Measurements from ENCODE around the gene CFAP46. TPM values are rescaled to one million over a fixed set of nuclear protein-coding genes. Genes with fewer than 3 reads are reported as not detected.
"Not testable (repeated sequence)": the region's sequence is repeated elsewhere in the genome, so short reads cannot be mapped to it uniquely, and the experiment has no call there.

The CFAP46 gene
- total RNA-seq, 1 donor from 2014 or later, result 0.09 TPM

- intact Hi-C loops (cut with micrococcal nuclease), result no loop called here
Observed at GRCh38 chr10:132979491-132980425, 37.4 kb upstream of the CFAP46 start.

GRCh38 chr10:132978542-132978941, 36.2 kb upstream of the CFAP46 start:
- intact Hi-C loops (cut with micrococcal nuclease), result no loop called here

GRCh38 chr10:132977807-132978206, 35.4 kb upstream of the CFAP46 start:
- intact Hi-C loops (cut with micrococcal nuclease), result no loop called here

DNA sequence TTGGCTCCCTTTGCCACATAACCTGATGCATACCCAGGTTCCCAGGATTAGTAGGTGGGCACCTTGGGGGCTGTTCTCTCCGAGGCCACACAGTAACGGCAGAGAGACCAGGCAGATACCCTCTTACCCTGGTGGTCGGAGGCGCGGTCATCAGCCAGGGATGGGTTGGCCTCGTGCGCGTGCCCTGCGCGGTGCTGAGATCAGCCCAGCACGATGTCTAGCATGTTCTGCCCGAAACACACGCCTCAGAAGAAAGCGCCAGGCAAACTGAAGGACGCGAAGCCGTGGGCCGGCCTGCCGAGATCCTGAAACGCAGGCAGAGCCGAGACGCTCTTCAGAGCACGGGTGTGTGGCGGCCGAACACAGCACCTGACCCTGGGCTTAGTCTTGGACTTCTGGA, 34.7 kb upstream of the CFAP46 start:
- intact Hi-C loops (cut with micrococcal nuclease), result no loop called here

DNA sequence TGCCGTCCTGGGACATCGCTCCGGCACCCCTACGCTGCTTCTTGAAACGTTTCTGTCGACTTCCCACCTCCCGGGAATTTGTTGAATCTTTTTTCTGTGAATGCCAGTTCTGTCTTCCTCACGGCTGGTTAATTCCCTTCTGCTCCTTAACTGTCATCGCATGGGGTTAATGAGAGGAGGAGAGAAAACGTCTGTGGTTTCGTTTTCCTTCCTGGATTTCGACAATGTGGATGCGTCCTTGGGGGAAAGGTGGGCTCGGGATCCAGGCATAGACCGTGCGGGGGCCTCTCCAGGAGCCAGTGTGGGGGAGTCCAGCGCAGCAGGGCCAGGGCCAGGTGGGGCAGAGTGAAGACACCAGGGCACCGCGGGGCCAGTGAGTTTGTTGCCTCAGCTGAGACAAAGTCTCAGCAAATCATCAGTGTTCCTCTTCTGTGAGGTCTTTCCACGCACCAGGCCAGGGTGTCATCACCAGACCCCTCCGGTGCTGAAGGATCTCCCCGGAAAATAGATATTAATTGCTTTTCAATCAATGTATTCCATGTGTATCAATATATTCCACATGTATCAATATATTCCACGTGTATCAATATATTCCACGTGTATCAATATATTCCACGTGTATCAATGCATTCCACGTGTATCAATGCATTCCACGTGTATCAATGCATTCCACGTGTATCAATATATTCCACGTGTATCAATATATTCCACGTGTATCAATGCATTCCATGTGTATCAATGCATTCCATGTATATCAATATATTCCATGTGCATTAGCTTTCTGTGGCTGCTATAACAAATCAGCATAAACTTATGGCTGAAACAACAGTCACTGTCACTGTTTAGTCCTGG, 33.7 kb upstream of the CFAP46 start:
- intact Hi-C loops (cut with micrococcal nuclease), result no loop called here

- intact Hi-C loops (cut with micrococcal nuclease), result no loop called here
Observed at GRCh38 chr10:132974886-132975830, 32.8 kb upstream of the CFAP46 start.

- intact Hi-C loops (cut with micrococcal nuclease), result no loop called here
Observed at GRCh38 chr10:132974249-132974796, 32.0 kb upstream of the CFAP46 start.

GRCh38 chr10:132973903-132974241, 31.5 kb upstream of the CFAP46 start:
- intact Hi-C loops (cut with micrococcal nuclease), result no loop called here

DNA sequence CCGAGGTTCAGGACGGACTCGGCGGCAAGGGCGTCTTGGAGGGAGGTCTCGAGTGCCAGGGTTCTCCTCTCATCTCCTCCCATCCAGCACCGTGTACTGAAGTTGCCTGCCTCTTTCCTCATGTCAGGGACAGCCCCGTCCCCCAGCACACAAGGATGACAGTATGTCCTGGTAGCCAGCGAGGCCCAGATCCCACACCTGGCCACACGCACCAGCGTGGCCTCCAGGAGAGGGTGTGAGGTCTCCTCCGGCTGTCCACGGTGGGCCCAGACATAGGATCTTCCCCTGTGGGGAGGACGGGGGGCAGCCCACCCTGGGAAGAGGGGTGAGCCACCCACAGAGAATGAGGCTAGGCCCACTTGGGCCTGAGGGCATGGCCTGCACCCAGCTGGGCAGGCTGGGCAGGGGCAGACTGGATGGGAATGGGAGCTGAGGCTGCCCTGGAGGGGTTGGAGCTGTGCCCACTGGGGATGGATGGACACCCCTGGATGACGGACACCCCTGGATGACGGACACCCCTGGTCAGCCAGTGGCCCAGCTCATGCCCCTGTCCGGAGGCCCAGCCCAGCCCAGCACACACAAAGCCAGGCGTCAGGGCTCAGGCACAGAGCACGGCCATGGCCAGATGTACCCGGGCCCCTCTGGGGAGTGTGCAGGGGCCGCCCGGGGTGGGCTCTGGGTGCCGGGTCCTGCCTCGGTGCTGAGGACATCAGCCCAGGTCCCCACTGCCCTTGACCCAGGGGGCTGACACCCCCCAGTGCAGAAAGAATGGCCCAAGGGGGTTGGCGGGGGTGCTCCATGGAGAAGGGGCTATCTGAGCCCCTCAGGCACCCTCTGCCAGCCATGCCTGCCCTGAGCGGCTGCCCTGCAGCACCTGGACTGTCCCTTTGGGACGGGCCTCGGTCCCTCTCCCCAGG, 30.9 kb upstream of the CFAP46 start:
- intact Hi-C loops (cut with micrococcal nuclease), result no loop called here

DNA sequence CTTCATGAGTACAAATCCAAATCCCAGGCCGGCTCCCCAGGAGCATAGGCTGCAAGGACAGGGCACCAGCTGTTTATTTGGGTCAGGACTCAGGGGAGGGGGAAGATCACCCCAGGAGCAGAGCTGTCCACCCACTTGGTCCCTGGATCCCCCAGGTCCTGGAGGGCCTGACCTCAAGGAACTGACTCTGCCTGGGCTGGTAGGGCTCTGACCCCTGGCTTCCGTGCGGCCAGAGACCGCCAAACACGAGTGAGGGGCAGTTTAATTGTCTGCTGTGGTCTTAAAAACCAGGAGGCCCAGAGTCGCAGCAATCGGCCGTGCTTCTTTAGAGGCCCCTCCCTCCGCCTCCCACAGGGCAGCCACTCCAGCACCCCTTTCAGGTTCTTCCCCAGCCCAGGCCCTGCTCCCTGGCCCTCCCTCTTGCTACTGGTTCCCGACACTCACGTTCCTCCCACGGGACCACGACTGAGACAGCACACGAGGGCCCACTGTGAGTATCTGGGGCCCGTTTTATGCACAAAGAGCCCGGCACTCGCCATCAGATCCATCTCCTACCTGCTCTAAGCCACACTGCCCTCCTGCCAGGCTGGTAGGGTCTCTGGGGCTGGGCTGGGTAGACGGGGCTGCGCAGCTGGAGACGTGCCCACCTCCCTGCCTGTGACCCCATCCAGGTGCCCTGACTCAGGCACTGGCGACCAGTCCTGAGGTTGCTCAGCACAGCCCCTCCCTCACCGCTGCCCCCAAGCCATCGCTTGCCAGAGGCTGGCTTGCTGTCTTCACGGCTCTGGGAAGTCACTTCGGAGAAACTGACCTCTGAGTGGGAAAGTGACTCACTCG, 30.0 kb upstream of the CFAP46 start:
- intact Hi-C loops (cut with micrococcal nuclease), result no loop called here

- intact Hi-C loops (cut with micrococcal nuclease), result no loop called here
Observed at GRCh38 chr10:132971448-132972148, 29.2 kb upstream of the CFAP46 start.

DNA sequence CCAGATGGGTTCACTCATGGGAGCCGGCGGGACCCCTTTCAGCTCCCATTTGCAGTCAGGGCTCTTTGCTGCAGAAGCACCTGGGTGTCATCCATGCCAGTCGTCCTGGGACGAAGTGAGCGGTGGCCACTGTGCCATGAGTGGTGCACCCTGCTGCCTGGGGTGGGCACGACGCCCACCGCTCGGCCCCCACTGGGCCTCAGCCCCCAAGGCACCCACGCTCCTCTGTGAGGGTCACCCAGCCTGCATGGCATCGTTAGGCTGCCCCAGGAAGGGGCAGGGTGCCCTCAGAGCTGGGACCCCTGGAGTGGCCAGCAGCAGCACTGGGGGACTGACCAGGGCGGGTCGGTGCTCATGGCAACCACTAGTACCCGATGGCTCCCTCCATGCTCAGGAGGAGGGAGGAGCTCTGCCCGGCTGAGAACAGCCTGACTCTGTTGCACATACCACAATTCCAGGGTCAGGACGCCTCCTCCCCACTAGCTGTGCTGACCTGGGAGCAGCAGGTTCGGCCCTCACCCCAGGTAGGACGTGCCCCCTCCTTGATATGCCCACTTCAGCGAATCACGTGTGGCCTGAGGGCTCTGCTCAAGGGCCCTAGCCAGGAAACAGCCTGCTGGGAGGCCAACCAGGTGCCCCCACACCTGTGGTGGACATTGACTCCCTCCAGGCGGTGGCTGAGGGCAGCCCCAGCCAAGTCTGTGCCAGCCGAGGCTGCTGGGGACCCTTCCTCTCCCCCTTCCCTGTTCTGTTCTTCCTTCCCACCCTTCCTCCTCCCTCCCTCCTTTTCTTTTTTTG, 28.5 kb upstream of the CFAP46 start:
- intact Hi-C loops (cut with micrococcal nuclease), result no loop called here

DNA sequence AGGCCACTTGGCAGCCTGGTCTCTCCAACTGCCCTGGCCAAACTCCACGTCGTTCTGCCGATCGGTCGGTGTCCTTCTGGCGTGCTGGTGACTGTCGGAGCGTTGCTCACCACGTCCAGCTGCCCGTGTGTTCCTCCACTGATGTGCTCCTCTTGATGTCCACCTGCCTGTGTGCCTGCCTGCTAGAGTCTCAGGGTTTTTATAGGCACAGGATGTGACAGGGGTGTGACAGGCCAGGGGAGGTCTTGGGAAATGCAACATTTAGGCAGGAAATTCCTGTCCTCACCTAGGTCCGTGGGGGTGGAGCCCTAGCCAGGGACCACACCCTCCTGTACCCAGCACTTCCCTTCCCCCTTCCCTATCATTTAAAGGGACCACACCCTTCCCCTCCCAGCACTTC, 25.2 kb upstream of the CFAP46 start:
- intact Hi-C loops (cut with micrococcal nuclease), result no loop called here

GRCh38 chr10:132965411-132966057, 23.2 kb upstream of the CFAP46 start:
- intact Hi-C loops (cut with micrococcal nuclease), result no loop called here

DNA sequence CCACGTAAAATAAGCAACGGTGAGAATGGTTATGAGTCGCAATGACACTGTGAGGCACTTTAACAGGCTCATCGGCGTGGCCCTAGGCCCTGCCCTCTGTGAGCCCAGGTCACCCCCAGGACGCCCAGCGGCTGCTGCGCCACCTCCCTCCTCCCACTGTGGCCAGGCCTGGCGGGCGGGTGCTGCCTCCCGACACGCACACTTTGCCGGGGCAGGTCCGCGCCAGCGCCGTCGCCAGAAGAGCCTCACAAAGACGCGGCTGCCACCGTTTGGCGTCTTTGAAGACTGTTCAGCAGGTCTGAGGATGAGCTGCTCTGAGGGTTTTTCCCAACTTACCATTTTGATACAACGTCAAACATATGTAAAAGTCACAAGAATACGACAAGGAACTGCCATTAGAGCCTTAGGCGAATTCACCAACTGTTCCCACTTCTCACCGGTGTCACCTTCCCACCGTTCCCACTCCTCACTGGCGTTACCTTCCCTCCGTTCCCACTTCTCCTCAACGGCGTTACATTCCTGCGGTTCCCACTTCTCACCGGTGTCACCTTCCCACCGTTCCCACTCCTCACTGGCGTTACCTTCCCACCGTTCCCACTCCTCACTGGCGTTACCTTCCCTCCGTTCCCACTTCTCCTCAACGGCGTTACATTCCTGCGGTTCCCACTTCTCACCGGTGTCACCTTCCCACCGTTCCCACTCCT, 22.5 kb upstream of the CFAP46 start:
- intact Hi-C loops (cut with micrococcal nuclease), result not testable (repeated sequence)

DNA sequence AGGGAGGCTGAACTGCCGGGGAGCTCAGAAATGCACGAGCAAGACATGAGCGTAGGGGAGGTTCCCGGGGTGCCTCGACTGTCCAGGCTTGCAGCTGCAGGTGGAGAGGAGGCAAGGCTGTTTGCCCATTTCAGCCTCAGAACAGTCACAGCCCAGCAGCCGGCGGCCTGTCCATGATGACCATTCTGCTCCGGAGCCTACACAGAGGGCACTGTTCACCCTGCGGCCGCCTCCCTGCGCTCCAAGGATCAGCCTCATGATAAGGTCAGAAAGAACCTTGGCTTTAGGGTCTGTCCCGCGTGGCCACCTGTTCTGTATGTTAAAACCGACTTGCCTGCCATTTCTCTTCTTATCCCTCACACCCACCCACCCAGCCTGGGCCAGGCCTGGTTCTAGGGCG, 21.9 kb upstream of the CFAP46 start:
- intact Hi-C loops (cut with micrococcal nuclease), result no loop called here

Data from T-helper 2 cell treated with Interferon-gamma antibody and Interleukin-4, amounts not matched to agents 100 ng/mL and 5 ng/mL, for 36 hours (primary cell).